PFSK-1 (cell line): Measurements from ENCODE around the gene CHMP3.

Experiments
- REST ChIP-seq, 2 experiments: IDR thresholded peaks; 2 replicates each; pipeline versions ENCODE4 v1.6.1 to v1.8.0; 2011 to 2012; ENCODE audit warnings: low read depth in 2 of 2, low read length in 2 of 2, control low read depth in 1 of 2, inconsistent platforms in 1 of 2, mild to moderate bottlenecking in 1 of 2, moderate library complexity in 1 of 2; ENCODE audit not compliant: insufficient read depth in 1 of 2
- SIN3A ChIP-seq: IDR thresholded peaks from 2 replicates; pipeline ENCODE4 v1.6.1; 2012; ENCODE audit warnings: mild to moderate bottlenecking, low read length, moderate library complexity, borderline replicate concordance; ENCODE audit not compliant: insufficient read depth

GRCh38 chr2:86471637-86472036 is 91.6 kb downstream of the CHMP3 start:
- TF ChIP-seq SIN3A (no peak), REST (IDR thresholded peaks at IDR 0.05; ENCODE audit: insufficient read depth in 1 of 2, low read depth in 2 of 2, low read length in 2 of 2) (no peak)
